T-cell (primary cell): ENCODE data around the gene GLIS1. TPM values are rescaled to one million over a fixed set of nuclear protein-coding genes. Genes with fewer than 3 reads are reported as not detected.

ENCODE experiments used
- ATAC-seq, 4 experiments: fragments of 200-7000 bp in 3 of 4; fragments of 150-1000 bp in 1 of 4; cut with Tn5 transposase; replicated peaks in 1 of 4; 1 replicate in 3 of 4; 2 replicates in 1 of 4; pipeline ENCODE4 v1.10.0; 2021; ENCODE audit warnings: moderate library complexity in 3 of 4, mild to moderate bottlenecking in 2 of 4, moderate number of reproducible peaks in 1 of 4
- CTCF ChIA-PET, 2 donors: fragments of 300-600 bp; sonication (Branson Sonifier 250); formaldehyde crosslinking; loops; one replicate each; lab custom pipeline; 2022; ENCODE audit warnings: antibody characterized with exemption in 2 of 2; lab: Charles Lee
- POLR2A ChIA-PET, 2 donors: fragments of 300-600 bp; sonication (Branson Sonifier 250); formaldehyde crosslinking; loops; one replicate each; lab custom pipeline; 2022; ENCODE audit warnings: antibody characterized with exemption in 2 of 2; lab: Charles Lee
- DNase-seq, 35 experiments: peaks; one replicate each; pipeline versions ENCODE4 v3.0.0 to v3.0.0-alpha.2; 2013 to 2023
- H3K27ac ChIP-seq: one replicate; pipeline ENCODE4 v1.5.1; 2013; ENCODE audit warnings: low read length
- H3K27me3 ChIP-seq, 2 experiments: replicated peaks in 1 of 2; 1 replicate in 1 of 2; 2 replicates in 1 of 2; pipeline versions ENCODE4 v1.6.1 to v1.7.0; 2013; ENCODE audit warnings: low read length in 1 of 2, mixed read lengths in 1 of 2; ENCODE audit not compliant: control insufficient read depth in 2 of 2, insufficient read depth in 2 of 2; ENCODE audit errors: extremely low read depth in 1 of 2
- H3K36me3 ChIP-seq, 2 donors: 1 replicate in 1 of 2; 2 replicates in 1 of 2; pipeline versions ENCODE4 v1.6.1 to v1.7.0; 2013; ENCODE audit warnings: low read length in 1 of 2; ENCODE audit not compliant: control insufficient read depth in 2 of 2, insufficient read depth in 1 of 2; ENCODE audit errors: extremely low read depth in 1 of 2
- H3K4me1 ChIP-seq, 2 experiments: 1 replicate in 1 of 2; 2 replicates in 1 of 2; pipeline versions ENCODE4 v1.6.1 to v1.7.0; 2013; ENCODE audit warnings: low read length in 2 of 2, mixed read lengths in 1 of 2; ENCODE audit not compliant: insufficient read depth in 2 of 2, control insufficient read depth in 1 of 2; ENCODE audit errors: extremely low read depth in 1 of 2
- H3K4me3 ChIP-seq, 2 donors: 1 replicate in 1 of 2; 2 replicates in 1 of 2; pipeline versions ENCODE4 v1.5.1 to v1.7.0; 2013; ENCODE audit warnings: mild to moderate bottlenecking in 2 of 2, low read length in 1 of 2, moderate library complexity in 1 of 2; ENCODE audit not compliant: control insufficient read depth in 1 of 2; ENCODE audit errors: extremely low read depth in 1 of 2
- H3K9me3 ChIP-seq: 2 replicates; pipeline ENCODE4 v1.7.0; 2013
- H3K27ac Mint-ChIP-seq, 2 donors: one replicate each; pipeline ENCODE4 v1.8.0; 2020 to 2021; ENCODE audit warnings: mild to moderate bottlenecking in 2 of 2, mixed read lengths in 2 of 2
- H3K27me3 Mint-ChIP-seq, 2 donors: one replicate each; pipeline ENCODE4 v1.8.0; 2021 to 2022; ENCODE audit warnings: mixed read lengths in 2 of 2
- H3K36me3 Mint-ChIP-seq: one replicate; pipeline ENCODE4 v1.8.0; 2021; ENCODE audit warnings: mixed read lengths
- H3K4me1 Mint-ChIP-seq, 3 donors: one replicate each; pipeline ENCODE4 v1.8.0; 2020 to 2022; ENCODE audit warnings: mixed read lengths in 3 of 3, mild to moderate bottlenecking in 1 of 3
- H3K4me3 Mint-ChIP-seq, 3 donors: one replicate each; pipeline ENCODE4 v1.8.0; 2020 to 2022; ENCODE audit warnings: mild to moderate bottlenecking in 3 of 3, mixed read lengths in 3 of 3, moderate library complexity in 3 of 3
- H3K9me3 Mint-ChIP-seq, 3 donors: one replicate each; pipeline ENCODE4 v1.8.0; 2020 to 2022; ENCODE audit warnings: mixed read lengths in 3 of 3
- WGBS: methylation state at CpG from one replicate; pipeline ENCODE4 v1.1.5; 2013; ENCODE audit warnings: missing lambda C conversion rate; ENCODE audit not compliant: insufficient coverage; 5-methylcytosine and 5-hydroxymethylcytosine counted together
- total RNA-seq, 35 experiments: library from RNA in 6 of 35; stranded (reverse) in 6 of 35; fragments of 120-200 nt in 1 of 35; gene quantifications; one replicate each; pipeline versions ENCODE4 v1.2.1 to v1.2.4 and lab custom pipeline; 2013 to 2026

Gene GLIS1
- total RNA-seq, 5 donors from 2014 or later (not counting 1 experiment from before 2014, with no cell fraction given) = not detected

GRCh38 chr1:53604291-53604919, 134.6 kb downstream of the GLIS1 start:
- peaks cover 0 to under 1% (median 0%) of the 10 kb centered on the region in 3 donors for H3K9me3 Mint-ChIP-seq
- no peak overlapping the region for H3K27ac Mint-ChIP-seq
- DNase-seq (no peak), ATAC-seq (no peak)
- 55% methylated on average over 5 of the region's 5 CpGs for WGBS
- H3K27me3 Mint-ChIP-seq = peaks cover under 1% of the 10 kb centered on the region in 2 donors
- Histone ChIP-seq H3K9me3 (no peaks in the 10 kb centered on the region), H3K27ac (peak overlapping the region; percentile 9), H3K4me1 (peaks cover 0 to 63% of the 10 kb centered on the region in 2 experiments), H3K4me3 (no peak overlapping the region), H3K27me3 (no peaks in the 10 kb centered on the region), H3K36me3 (no peaks in the 10 kb centered on the region)
- peaks cover under 1% of the 10 kb centered on the region for H3K36me3 Mint-ChIP-seq
- no peak overlapping the region for H3K4me3 Mint-ChIP-seq
- CTCF ChIA-PET = no interaction called here
- peaks cover 0 to 8% (median 5%) of the 10 kb centered on the region in 3 donors for H3K4me1 Mint-ChIP-seq
- POLR2A ChIA-PET = no interaction called here

- Mint-ChIP-seq H3K36me3 (no peaks in the 10 kb centered on the region), H3K9me3 (no peaks in the 10 kb centered on the region), H3K4me3 (no peak overlapping the region), H3K4me1 (peaks cover 0 to 8% (median 5%) of the 10 kb centered on the region in 3 donors), H3K27ac (no peak overlapping the region), H3K27me3 (no peaks in the 10 kb centered on the region)
- Histone ChIP-seq H3K9me3 (no peaks in the 10 kb centered on the region), H3K36me3 (no peaks in the 10 kb centered on the region), H3K4me1 (peaks cover 0 to 66% of the 10 kb centered on the region in 2 experiments), H3K4me3 (no peak overlapping the region), H3K27me3 (no peaks in the 10 kb centered on the region), H3K27ac (no peak overlapping the region)
- ATAC-seq (no peak), DNase-seq (no peak)
- 92% methylated on average over 6 of the region's 6 CpGs for WGBS
- ChIA-PET POLR2A (no interaction called here), CTCF (no interaction called here)
Observed at GRCh38 chr1:53603431-53603830, 135.5 kb downstream of the GLIS1 start.

- H3K36me3 Mint-ChIP-seq = no peaks in the 10 kb centered on the region
- CTCF ChIA-PET = no interaction called here
- H3K4me1 Mint-ChIP-seq = peaks cover 0 to 8% (median 5%) of the 10 kb centered on the region in 3 donors
- Histone ChIP-seq H3K27me3 (no peaks in the 10 kb centered on the region), H3K36me3 (no peaks in the 10 kb centered on the region), H3K4me3 (no peak overlapping the region), H3K27ac (no peak overlapping the region), H3K9me3 (no peaks in the 10 kb centered on the region), H3K4me1 (peaks cover 0 to 66% of the 10 kb centered on the region in 2 experiments)
- no peaks in the 10 kb centered on the region for H3K9me3 Mint-ChIP-seq
- no peak for ATAC-seq
- no peaks in the 10 kb centered on the region for H3K27me3 Mint-ChIP-seq
- POLR2A ChIA-PET = no interaction called here
- 91% methylated on average over 17 of the region's 21 CpGs for WGBS
- no peak overlapping the region for H3K27ac Mint-ChIP-seq
- no peak overlapping the region for H3K4me3 Mint-ChIP-seq
- DNase-seq = no peak
Observed at GRCh38 chr1:53601867-53602775, 136.8 kb downstream of the GLIS1 start.

GRCh38 chr1:53601031-53601745, 137.8 kb downstream of the GLIS1 start:
- peaks cover 0 to 8% (median 5%) of the 10 kb centered on the region in 3 donors for H3K4me1 Mint-ChIP-seq
- POLR2A ChIA-PET = no interaction called here
- ATAC-seq = no peak
- no peaks in the 10 kb centered on the region for H3K36me3 ChIP-seq
- no peaks in the 10 kb centered on the region for H3K9me3 ChIP-seq
- no peak overlapping the region for H3K27ac Mint-ChIP-seq
- DNase-seq = no peak
- no peak overlapping the region for H3K4me3 Mint-ChIP-seq
- 96% methylated on average over 4 of the region's 11 CpGs for WGBS
- H3K9me3 Mint-ChIP-seq = no peaks in the 10 kb centered on the region
- no peak overlapping the region for H3K4me3 ChIP-seq
- peaks cover 0 to 63% of the 10 kb centered on the region in 2 experiments for H3K4me1 ChIP-seq
- H3K27me3 Mint-ChIP-seq = no peaks in the 10 kb centered on the region
- CTCF ChIA-PET = no interaction called here
- H3K36me3 Mint-ChIP-seq = no peaks in the 10 kb centered on the region
- H3K27ac ChIP-seq = no peak overlapping the region
- peaks cover 0 to under 1% of the 10 kb centered on the region in 2 experiments for H3K27me3 ChIP-seq

GRCh38 chr1:53600561-53600960, 138.4 kb downstream of the GLIS1 start:
- no peak overlapping the region for H3K4me3 ChIP-seq
- no peaks in the 10 kb centered on the region for H3K27me3 Mint-ChIP-seq
- H3K4me1 Mint-ChIP-seq = peaks cover 0 to 8% (median 5%) of the 10 kb centered on the region in 3 donors
- CTCF ChIA-PET = interaction anchor here in 1 of 2 donors (0.6 kb wide), 1 partner anchor 16 kb away, joined by 3 read pairs; no protein-coding TSS in a partner anchor
- DNase-seq (peak in 28 of 35 experiments; percentile 7 to 67 (median 36)), ATAC-seq (peak; percentile 38 to 85 (median 63))
- H3K27ac Mint-ChIP-seq = no peak overlapping the region
- no peak overlapping the region for H3K27ac ChIP-seq
- no peak overlapping the region for H3K4me3 Mint-ChIP-seq
- no peaks in the 10 kb centered on the region for H3K9me3 Mint-ChIP-seq
- H3K36me3 ChIP-seq = no peaks in the 10 kb centered on the region
- H3K9me3 ChIP-seq = no peaks in the 10 kb centered on the region
- H3K4me1 ChIP-seq = peaks cover 0 to 60% of the 10 kb centered on the region in 2 experiments
- POLR2A ChIA-PET = no interaction called here
- WGBS = 7% methylated on average over 3 of the region's 8 CpGs
- H3K36me3 Mint-ChIP-seq = no peaks in the 10 kb centered on the region
- H3K27me3 ChIP-seq = peaks cover 0 to 4% of the 10 kb centered on the region in 2 experiments

- peaks cover 0 to 54% of the 10 kb centered on the region in 2 experiments for H3K4me1 ChIP-seq
- no peaks in the 10 kb centered on the region for H3K36me3 ChIP-seq
- WGBS = 55% methylated on average over 2 of the region's 5 CpGs
- Mint-ChIP-seq H3K27me3 (no peaks in the 10 kb centered on the region), H3K4me3 (no peak overlapping the region), H3K27ac (no peak overlapping the region), H3K9me3 (no peaks in the 10 kb centered on the region), H3K4me1 (peaks cover 0 to 8% (median 5%) of the 10 kb centered on the region in 3 donors), H3K36me3 (no peaks in the 10 kb centered on the region)
- ChIA-PET POLR2A (no interaction called here), CTCF (interaction anchor here in 1 of 2 donors (0.6 kb wide), 1 partner anchor 15 kb away, joined by 3 read pairs; no protein-coding TSS in a partner anchor)
- ATAC-seq (peak in 1 of 4 experiments; percentile 24), DNase-seq (no peak)
- no peak overlapping the region for H3K27ac ChIP-seq
- no peak overlapping the region for H3K4me3 ChIP-seq
- no peaks in the 10 kb centered on the region for H3K9me3 ChIP-seq
- H3K27me3 ChIP-seq = peaks cover 0 to 4% of the 10 kb centered on the region in 2 experiments
Observed at GRCh38 chr1:53600001-53600400, 139.0 kb downstream of the GLIS1 start.
